EH (cell line): ENCODE results near the gene DPYD.

Source experiments
- DNase-seq: peaks from one replicate; pipeline ENCODE4 v3.0.0-alpha.2; 2015; ENCODE audit warnings: low read depth

DPYD gene

GRCh38 chr1:97202481-97203380 is 718.1 kb downstream of the DPYD start:
- DNase-seq = peak; percentile 23

- no peak for DNase-seq
Observed at GRCh38 chr1:97201641-97202040, 719.2 kb downstream of the DPYD start.

- DNase-seq = no peak
Observed at GRCh38 chr1:97200595-97200994, 720.2 kb downstream of the DPYD start.

- DNase-seq = no peak
Observed at GRCh38 chr1:97196825-97197516, 723.9 kb downstream of the DPYD start.

GRCh38 chr1:97192872-97193572 is 727.8 kb downstream of the DPYD start:
- DNase-seq = peak; percentile 95

- DNase-seq = peak; percentile 67
Observed at GRCh38 chr1:97190326-97190725, 730.5 kb downstream of the DPYD start.

GRCh38 chr1:97186381-97186780 is 734.5 kb downstream of the DPYD start:
- peak; percentile 24 for DNase-seq

GRCh38 chr1:97174039-97174704 is 746.7 kb downstream of the DPYD start:
- peak; percentile 17 for DNase-seq

GRCh38 chr1:97170300-97170699 is 750.5 kb downstream of the DPYD start:
- no peak for DNase-seq

- DNase-seq = no peak
Observed at GRCh38 chr1:97168056-97168455, 752.8 kb downstream of the DPYD start.

GRCh38 chr1:97167246-97167645 is 753.6 kb downstream of the DPYD start:
- DNase-seq = no peak

GRCh38 chr1:97166626-97167025 is 754.2 kb downstream of the DPYD start:
- no peak for DNase-seq

GRCh38 chr1:97164276-97164639 is 756.6 kb downstream of the DPYD start:
- no peak for DNase-seq

- DNase-seq = no peak
Observed at GRCh38 chr1:97163591-97164275, 757.1 kb downstream of the DPYD start.

GRCh38 chr1:97160818-97161217 is 760.0 kb downstream of the DPYD start:
- peak; percentile 16 for DNase-seq

GRCh38 chr1:97159342-97159741 is 761.5 kb downstream of the DPYD start:
- no peak for DNase-seq

- DNase-seq = no peak
Observed at GRCh38 chr1:97158691-97159096, 762.1 kb downstream of the DPYD start.

- no peak for DNase-seq
Observed at GRCh38 chr1:97157991-97158390, 762.8 kb downstream of the DPYD start.

GRCh38 chr1:97151651-97152050 is 769.2 kb downstream of the DPYD start:
- no peak for DNase-seq

- DNase-seq = peak; percentile 89
Observed at GRCh38 chr1:97145321-97145956, 775.4 kb downstream of the DPYD start.

GRCh38 chr1:97144527-97144926 is 776.3 kb downstream of the DPYD start:
- DNase-seq = peak; percentile 74
